Mucosa of rectum (tissue), 2 donors: ENCODE results near the gene HIVEP3.

ENCODE experiments used
- H3K27ac ChIP-seq, 2 donors: one replicate each; pipeline ENCODE4 v1.7.0; 2013; ENCODE audit warnings: inconsistent platforms in 2 of 2, low read depth in 2 of 2, low read length in 2 of 2
- H3K27me3 ChIP-seq, 2 donors: one replicate each; pipeline ENCODE4 v1.7.0; 2013; ENCODE audit warnings: low read length in 2 of 2; ENCODE audit not compliant: control insufficient read depth in 2 of 2, insufficient read depth in 2 of 2
- H3K36me3 ChIP-seq, 2 donors: one replicate each; pipeline ENCODE4 v1.7.0; 2013; ENCODE audit warnings: low read length in 2 of 2; ENCODE audit not compliant: control insufficient read depth in 2 of 2, insufficient read depth in 2 of 2
- H3K4me1 ChIP-seq, 2 donors: one replicate each; pipeline ENCODE4 v1.7.0; 2013; ENCODE audit warnings: low read length in 2 of 2, mild to moderate bottlenecking in 1 of 2; ENCODE audit not compliant: control insufficient read depth in 2 of 2, insufficient read depth in 2 of 2
- H3K4me3 ChIP-seq, 2 donors: one replicate each; pipeline ENCODE4 v1.7.0; 2013; ENCODE audit warnings: low read length in 2 of 2
- H3K9ac ChIP-seq, 2 donors: one replicate each; pipeline ENCODE4 v1.7.0; 2013; ENCODE audit warnings: low read length in 2 of 2, low read depth in 1 of 2, mild to moderate bottlenecking in 1 of 2
- H3K9me3 ChIP-seq, 2 donors: one replicate each; pipeline ENCODE4 v1.7.0; 2013; ENCODE audit warnings: low read length in 2 of 2; ENCODE audit not compliant: control insufficient read depth in 2 of 2
- donor health status: healthy.
- donor health status: Normal muscosa, but diverticular disease.

HIVEP3 gene

DNA sequence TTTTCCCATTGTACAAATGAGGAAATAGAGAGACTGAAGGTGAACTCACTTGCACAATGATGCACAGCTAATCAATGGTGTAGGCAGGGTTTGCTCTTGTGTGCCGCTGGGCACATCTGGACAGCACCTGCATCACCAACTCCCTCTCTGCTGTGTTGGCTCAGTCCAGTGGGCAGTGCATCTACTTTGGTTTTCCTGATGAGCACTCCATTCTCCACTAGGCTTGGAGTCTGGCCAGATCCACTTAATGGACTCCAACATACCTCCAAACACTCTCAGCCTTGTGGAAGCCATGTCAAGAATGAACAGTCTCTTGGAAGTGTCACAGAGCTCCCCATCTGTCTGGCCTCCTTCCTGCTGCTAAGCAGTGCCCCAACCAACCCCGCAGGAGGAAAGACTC lies 152.2 kb downstream of the HIVEP3 start:
- Histone ChIP-seq H3K9me3 (peaks cover 0 to 3% of the 10 kb centered on the region in 2 donors), H3K9ac (no peak overlapping the region), H3K27me3 (no peaks in the 10 kb centered on the region), H3K36me3 (no peaks in the 10 kb centered on the region), H3K4me1 (no peaks in the 10 kb centered on the region), H3K4me3 (no peak overlapping the region), H3K27ac (no peak overlapping the region)

DNA sequence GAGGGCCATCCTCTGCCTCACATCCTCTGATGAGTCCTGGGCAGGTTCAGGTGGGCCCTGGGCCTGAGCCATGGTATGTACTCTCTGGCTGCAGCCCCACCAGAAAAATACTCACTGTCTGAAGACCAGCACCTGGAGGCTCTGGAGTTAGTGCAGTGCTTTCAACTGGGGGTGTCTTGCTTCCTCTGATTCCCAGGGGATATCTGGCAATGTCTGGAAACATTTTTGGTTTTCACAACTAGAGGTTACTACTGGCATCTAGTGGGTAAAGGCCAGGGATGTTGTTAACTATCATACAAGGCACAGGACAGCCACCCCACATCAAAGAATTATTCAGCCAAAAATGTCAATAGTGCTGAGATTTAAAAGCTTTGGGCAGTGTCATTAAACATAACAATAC lies 152.7 kb downstream of the HIVEP3 start:
- peaks cover 0 to 4% of the 10 kb centered on the region in 2 donors for H3K9me3 ChIP-seq
- H3K27ac ChIP-seq, result no peak overlapping the region
- H3K27me3 ChIP-seq, result no peaks in the 10 kb centered on the region
- no peaks in the 10 kb centered on the region for H3K36me3 ChIP-seq
- H3K9ac ChIP-seq, result no peak overlapping the region
- no peak overlapping the region for H3K4me3 ChIP-seq
- no peaks in the 10 kb centered on the region for H3K4me1 ChIP-seq

DNA sequence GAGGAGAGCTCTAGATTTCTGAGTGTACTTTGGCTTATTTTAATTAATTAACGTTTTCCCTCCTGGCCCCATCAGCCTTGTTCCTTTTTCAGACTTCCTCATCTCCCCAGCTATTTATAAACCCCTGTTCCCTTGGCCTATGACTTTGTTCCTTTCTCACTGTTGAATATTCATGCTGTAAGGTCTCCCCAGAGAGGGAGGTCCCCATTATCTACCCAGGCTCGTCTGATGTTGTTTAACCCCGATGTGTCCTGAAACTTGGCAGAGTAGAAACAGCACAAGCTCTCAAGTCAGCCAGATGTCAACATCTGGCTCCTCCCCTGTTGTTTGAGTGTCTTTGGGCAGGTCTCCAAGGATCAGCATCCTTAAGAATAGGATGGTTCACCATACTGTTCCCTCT lies 153.6 kb downstream of the HIVEP3 start:
- H3K4me3 ChIP-seq, result no peak overlapping the region
- no peaks in the 10 kb centered on the region for H3K4me1 ChIP-seq
- peaks cover 0 to 4% of the 10 kb centered on the region in 2 donors for H3K9me3 ChIP-seq
- no peaks in the 10 kb centered on the region for H3K27me3 ChIP-seq
- no peak overlapping the region for H3K27ac ChIP-seq
- no peaks in the 10 kb centered on the region for H3K36me3 ChIP-seq
- H3K9ac ChIP-seq, result no peak overlapping the region

DNA sequence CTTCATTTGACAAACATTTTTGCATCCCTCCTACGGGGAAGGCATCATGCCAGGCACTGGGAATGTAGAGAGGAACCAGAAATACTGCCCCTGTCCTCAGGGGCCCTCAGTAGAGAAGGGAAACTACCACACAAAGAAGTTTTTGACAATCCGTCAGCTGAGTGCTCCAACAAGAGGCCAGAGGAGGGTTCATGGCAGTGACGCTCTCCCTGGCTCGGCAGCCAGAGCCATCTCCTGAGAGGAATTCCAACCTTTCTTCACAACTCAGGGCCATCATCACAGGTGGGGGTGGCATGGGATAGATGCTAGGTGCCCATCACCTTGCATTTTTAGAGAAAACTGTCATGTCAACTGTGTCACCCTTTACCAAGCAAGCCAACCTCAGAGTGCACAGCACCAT lies 154.1 kb downstream of the HIVEP3 start:
- Histone ChIP-seq H3K4me1 (no peaks in the 10 kb centered on the region), H3K27ac (no peak overlapping the region), H3K36me3 (no peaks in the 10 kb centered on the region), H3K4me3 (no peak overlapping the region), H3K9ac (no peak overlapping the region), H3K27me3 (no peaks in the 10 kb centered on the region), H3K9me3 (peaks cover 0 to 4% of the 10 kb centered on the region in 2 donors)

DNA sequence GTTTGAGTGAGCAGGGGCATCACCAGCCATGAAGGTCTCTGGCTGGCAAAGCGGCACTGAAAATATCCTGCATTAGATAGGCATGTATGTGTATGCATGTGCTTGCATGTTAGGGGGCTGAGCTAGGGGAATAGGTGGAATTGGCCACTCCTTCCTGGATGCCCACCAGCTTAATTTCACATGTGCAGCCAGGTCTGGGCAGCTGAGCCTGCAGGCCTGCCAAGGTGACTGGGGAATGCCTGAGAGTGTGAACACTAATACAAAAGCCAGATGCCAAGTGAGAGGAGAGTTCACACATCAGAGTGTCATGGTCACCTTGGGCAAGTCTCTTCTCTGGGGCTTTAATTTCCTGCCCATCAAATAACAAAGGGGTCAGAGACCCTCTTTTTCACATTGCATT lies 155.9 kb downstream of the HIVEP3 start:
- H3K9me3 ChIP-seq, result peaks cover 0 to 4% of the 10 kb centered on the region in 2 donors
- H3K27ac ChIP-seq, result no peak overlapping the region
- H3K4me3 ChIP-seq, result no peak overlapping the region
- no peaks in the 10 kb centered on the region for H3K4me1 ChIP-seq
- H3K36me3 ChIP-seq, result no peaks in the 10 kb centered on the region
- H3K27me3 ChIP-seq, result no peaks in the 10 kb centered on the region
- no peak overlapping the region for H3K9ac ChIP-seq

DNA sequence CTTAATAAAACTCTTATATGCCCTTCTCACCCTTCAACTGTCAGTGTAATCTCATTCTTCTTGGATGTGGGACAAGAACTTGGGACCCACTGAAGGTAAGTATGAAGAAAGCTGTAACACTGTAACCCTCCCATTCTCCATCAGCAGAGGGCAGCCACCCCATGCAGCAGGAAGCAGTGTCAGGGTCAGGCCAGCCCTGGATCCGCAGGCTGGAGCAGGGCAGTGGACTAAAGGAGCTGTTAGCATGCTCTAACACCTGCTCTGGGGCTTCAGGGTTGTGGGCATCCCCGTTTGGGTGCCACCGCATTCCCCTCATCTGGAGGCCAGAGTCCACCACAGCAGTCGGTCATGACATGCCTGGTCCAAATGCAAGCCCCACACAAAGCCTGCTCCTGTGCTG lies 156.5 kb downstream of the HIVEP3 start:
- Histone ChIP-seq H3K27me3 (no peaks in the 10 kb centered on the region), H3K9ac (no peak overlapping the region), H3K36me3 (no peaks in the 10 kb centered on the region), H3K9me3 (peaks cover 0 to 4% of the 10 kb centered on the region in 2 donors), H3K27ac (no peak overlapping the region), H3K4me3 (no peak overlapping the region), H3K4me1 (no peaks in the 10 kb centered on the region)

DNA sequence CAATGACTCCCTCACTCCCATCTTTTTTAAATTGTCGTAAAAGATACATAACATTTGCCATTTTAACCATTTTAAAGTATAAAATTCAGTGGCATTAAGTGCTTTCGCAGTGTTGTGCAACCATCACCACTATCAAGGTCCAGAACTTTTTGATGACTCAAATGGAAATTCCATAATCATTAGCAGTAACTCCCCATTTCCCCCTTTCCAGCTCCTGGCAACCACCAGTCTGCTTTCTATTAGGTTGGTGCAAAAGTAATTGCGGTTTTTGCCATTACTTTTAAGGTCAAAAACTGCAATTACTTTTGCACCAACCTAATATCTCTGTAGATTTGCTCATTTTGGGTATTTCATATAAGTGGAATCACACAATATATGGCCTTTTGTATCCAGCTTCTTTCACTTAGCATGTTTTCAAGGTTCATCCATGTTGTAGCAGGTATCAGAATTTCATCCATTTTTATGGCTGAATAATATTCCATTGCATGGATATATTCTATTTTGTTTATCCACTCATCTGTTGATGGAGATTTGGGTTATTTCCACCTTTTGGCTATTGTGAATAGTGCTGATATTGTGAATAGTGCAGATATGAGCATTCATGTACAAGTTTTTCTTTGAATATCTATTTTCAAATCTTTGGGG lies 159.7 kb downstream of the HIVEP3 start:
- H3K9me3 ChIP-seq, result peaks cover 0 to 4% of the 10 kb centered on the region in 2 donors
- H3K4me1 ChIP-seq, result peaks cover 0 to 2% of the 10 kb centered on the region in 2 donors
- no peaks in the 10 kb centered on the region for H3K27me3 ChIP-seq
- no peak overlapping the region for H3K9ac ChIP-seq
- no peaks in the 10 kb centered on the region for H3K36me3 ChIP-seq
- H3K27ac ChIP-seq, result no peak overlapping the region
- H3K4me3 ChIP-seq, result no peak overlapping the region

DNA sequence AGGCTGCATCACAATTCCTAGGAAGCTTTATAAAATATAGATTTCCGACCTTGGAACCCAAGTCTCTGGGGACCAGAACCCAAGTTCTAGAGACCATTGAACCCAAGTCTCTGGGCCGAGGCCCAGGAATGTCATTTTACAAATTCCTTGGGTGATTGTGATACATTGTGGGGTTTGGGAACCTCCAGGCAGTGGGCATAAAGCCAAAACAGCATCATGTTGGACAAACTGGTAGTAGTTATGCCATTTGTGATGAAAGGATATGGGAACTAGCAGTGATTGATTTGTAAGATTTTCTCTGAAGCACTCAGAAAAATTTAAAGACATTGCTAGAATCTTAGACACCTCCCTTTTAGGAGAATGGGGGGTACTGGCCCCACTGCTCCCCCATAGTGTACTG lies 160.2 kb downstream of the HIVEP3 start:
- no peaks in the 10 kb centered on the region for H3K36me3 ChIP-seq
- peaks cover 0 to 2% of the 10 kb centered on the region in 2 donors for H3K4me1 ChIP-seq
- no peak overlapping the region for H3K9ac ChIP-seq
- no peak overlapping the region for H3K4me3 ChIP-seq
- peaks cover 0 to 4% of the 10 kb centered on the region in 2 donors for H3K9me3 ChIP-seq
- H3K27ac ChIP-seq, result no peak overlapping the region
- no peaks in the 10 kb centered on the region for H3K27me3 ChIP-seq

DNA sequence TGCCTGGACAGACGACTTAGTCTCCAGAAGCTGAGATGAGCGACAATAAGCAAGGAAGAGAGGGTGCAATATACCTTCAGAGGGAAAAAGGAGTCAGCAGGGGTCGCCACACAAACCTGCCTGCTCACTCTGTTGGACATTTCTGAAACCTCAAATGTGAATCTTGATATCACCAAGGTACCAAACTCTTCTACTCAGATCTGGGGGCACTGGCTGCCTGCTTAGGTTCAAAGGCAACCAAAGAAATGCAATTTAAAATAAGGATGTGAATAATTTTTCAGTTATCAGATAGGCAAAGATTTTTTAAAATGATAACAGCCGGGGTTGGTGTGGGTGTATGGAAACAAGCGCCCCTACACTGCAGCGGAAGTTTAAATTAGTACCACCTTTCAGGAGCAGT lies 164.2 kb downstream of the HIVEP3 start:
- peaks cover 0 to 2% of the 10 kb centered on the region in 2 donors for H3K4me1 ChIP-seq
- H3K36me3 ChIP-seq, result no peaks in the 10 kb centered on the region
- no peak overlapping the region for H3K9ac ChIP-seq
- H3K4me3 ChIP-seq, result no peak overlapping the region
- H3K9me3 ChIP-seq, result no peaks in the 10 kb centered on the region
- no peaks in the 10 kb centered on the region for H3K27me3 ChIP-seq
- no peak overlapping the region for H3K27ac ChIP-seq

DNA sequence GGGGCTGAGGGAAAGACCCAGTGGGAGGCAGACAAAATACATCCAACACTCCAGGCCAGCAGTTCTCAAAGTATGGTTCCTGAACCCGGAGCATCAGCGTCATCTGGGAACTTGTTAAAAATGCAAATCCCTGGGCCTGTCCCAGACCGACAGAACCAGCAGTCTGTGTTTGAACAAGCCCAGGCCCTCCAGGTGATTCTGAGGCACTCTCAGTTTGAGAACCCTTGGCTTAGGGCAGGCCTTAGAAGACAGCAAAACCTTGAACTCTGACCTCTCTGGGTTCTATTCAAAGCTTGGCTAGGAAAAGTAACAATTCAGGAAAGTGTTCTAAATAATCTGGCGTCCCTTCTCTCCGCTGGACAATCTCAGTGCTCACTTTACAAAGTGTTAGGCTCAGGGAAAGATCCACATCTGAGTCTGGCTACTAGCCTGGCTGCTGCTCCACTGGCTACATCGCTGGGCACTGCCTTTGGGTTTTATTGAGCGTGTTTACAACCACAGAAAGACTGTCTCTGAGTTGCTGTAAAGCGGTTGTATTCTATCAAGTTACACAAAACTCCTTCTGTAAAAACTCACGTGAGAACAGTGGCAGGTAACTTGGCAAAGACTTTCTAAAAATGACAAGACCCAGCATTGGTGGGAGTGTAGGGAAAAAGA lies 166.1 kb downstream of the HIVEP3 start:
- Histone ChIP-seq H3K27ac (no peak overlapping the region), H3K27me3 (no peaks in the 10 kb centered on the region), H3K36me3 (no peaks in the 10 kb centered on the region), H3K4me3 (no peak overlapping the region), H3K4me1 (peaks cover 0 to 2% of the 10 kb centered on the region in 2 donors), H3K9me3 (no peaks in the 10 kb centered on the region), H3K9ac (no peak overlapping the region)
